ENCODE results near the gene EXD2.

GRCh38 chr14:69280746-69281291 lies 89.5 kb downstream of the EXD2 start:
- TF ChIP-seq POLR2A (IDR thresholded peaks at IDR 0.05) (no peak), CTCF (IDR thresholded peaks at IDR 0.05 in 8 of 11, conservative IDR thresholded peaks at IDR 0.05 in 3 of 11) (no peak), POLR2AphosphoS5 (IDR thresholded peaks at IDR 0.05) (no peak)
